ENCODE data around the gene PLEKHG5. TPM values are rescaled to one million over a fixed set of nuclear protein-coding genes. Genes with fewer than 3 reads are reported as not detected.

The PLEKHG5 gene
- total and polyA plus RNA-seq, 4 donors = 0.28 to 1.9 (median 1.1) TPM

DNA sequence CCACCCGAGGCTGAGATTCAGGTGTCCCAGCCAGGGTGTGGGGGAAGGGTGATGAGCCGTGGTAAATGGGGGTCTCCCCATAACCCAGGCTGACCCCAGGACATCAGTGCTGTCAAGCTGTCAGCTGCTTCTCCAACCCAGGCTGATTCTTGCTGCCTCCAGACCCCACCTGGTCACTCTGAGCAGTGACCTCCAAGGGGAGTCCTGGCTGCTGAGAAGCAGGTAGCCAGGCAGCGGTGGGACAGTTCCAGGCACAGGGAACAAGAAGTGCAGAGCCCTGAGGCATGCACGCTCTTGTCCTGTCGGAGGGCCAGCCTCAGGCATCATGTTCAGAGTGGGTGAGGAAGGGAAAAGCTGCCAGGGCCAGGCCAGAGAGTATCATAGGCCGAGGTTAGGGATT lies 65.8 kb downstream of the PLEKHG5 start (continued):
- TF ChIP-seq NR2F2 (IDR thresholded peaks at IDR 0.05) = no peak
- no peak for TF ChIP-seq HNF4A (conservative IDR thresholded peaks at IDR 0.05)

DNA sequence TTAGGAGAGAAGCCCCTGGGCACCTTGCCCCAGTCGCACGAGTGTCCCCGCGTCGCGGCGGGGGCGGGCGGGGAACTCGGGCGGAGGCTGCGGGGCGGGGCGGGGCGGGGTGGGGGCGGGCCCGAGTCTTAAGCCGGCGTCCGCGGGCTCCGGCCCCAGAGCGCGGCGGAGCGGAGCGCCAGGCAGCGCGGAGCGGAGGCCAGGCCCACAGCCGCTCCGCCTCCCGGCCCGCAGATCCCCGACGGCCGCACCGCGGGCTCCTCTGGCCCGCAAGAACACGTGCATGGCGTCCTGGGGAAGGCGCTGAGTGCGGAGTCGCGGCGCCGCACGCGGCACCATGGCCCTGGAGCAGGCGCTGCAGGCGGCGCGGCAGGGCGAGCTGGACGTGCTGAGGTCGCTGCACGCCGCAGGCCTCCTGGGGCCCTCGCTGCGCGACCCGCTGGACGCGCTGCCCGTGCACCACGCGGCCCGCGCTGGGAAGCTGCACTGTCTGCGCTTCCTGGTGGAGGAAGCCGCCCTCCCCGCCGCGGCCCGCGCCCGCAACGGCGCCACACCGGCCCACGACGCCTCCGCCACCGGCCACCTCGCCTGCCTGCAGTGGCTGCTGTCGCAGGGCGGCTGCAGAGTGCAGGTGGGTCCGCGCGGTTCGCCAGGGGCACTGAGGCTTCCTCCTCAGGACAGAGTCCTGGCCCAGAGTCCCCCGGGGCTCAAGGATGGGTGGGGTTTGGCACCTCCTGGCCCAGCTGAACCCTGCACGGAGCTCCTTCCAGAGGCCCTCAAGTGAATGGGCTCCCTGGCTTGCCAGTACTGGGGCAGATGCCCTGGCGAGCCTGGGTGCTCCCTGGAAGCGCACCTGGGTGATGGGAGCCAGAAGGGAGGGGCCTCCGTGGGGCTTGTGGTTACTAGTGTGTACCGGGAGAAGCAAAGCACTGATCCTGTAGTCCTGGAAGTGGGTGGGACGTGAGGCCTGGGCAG lies 66.6 kb downstream of the PLEKHG5 start, which contains the start of gene ESPN:
Gene ESPN, plus strand, starts transcription at position 158 of the 975 bp plus-strand sequence. Its CDS starts 180 bp downstream, at position 338.
- no peak within 1 kb of the TSS for H3K9ac ChIP-seq (ENCODE audit: low read depth in 1 of 2, low read length in 2 of 2)
- H3K27me3 ChIP-seq (ENCODE audit: control insufficient read depth in 4 of 4, insufficient read depth in 4 of 4, low read length in 3 of 4) = peaks cover 2 to 9% (median 3%) of the 10 kb centered on the region in 4 donors
- TF ChIP-seq, protein P1, sequence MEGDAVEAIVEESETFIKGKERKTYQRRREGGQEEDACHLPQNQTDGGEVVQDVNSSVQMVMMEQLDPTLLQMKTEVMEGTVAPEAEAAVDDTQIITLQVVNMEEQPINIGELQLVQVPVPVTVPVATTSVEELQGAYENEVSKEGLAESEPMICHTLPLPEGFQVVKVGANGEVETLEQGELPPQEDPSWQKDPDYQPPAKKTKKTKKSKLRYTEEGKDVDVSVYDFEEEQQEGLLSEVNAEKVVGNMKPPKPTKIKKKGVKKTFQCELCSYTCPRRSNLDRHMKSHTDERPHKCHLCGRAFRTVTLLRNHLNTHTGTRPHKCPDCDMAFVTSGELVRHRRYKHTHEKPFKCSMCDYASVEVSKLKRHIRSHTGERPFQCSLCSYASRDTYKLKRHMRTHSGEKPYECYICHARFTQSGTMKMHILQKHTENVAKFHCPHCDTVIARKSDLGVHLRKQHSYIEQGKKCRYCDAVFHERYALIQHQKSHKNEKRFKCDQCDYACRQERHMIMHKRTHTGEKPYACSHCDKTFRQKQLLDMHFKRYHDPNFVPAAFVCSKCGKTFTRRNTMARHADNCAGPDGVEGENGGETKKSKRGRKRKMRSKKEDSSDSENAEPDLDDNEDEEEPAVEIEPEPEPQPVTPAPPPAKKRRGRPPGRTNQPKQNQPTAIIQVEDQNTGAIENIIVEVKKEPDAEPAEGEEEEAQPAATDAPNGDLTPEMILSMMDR (IDR thresholded peaks at IDR 0.05; ENCODE audit: low read depth, low read length, missing input control) = no peak
- TF ChIP-seq FOXA2 (IDR thresholded peaks at IDR 0.05) (no peak), YY1 (IDR thresholded peaks at IDR 0.05) (no peak), RAD21 (IDR thresholded peaks at IDR 0.05) (no peak), GABPA (IDR thresholded peaks at IDR 0.05 in 1 of 2, conservative IDR thresholded peaks at IDR 0.05 in 1 of 2) (no peak), EGR1 (IDR thresholded peaks at IDR 0.05; ENCODE audit: low read depth in 2 of 2) (no peak), HNF4A (conservative IDR thresholded peaks at IDR 0.05) (no peak), HNF4G (IDR thresholded peaks at IDR 0.05) (no peak), NR2F2 (IDR thresholded peaks at IDR 0.05) (no peak), TAF1 (conservative IDR thresholded peaks at IDR 0.05) (no peak), RXRA (IDR thresholded peaks at IDR 0.05) (no peak), SP1 (IDR thresholded peaks at IDR 0.05) (no peak)
- TF ChIP-seq, protein P2, sequence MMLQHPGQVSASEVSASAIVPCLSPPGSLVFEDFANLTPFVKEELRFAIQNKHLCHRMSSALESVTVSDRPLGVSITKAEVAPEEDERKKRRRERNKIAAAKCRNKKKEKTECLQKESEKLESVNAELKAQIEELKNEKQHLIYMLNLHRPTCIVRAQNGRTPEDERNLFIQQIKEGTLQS (IDR thresholded peaks at IDR 0.05) = no peak
- no peaks in the 10 kb centered on the region for H3K36me3 ChIP-seq (ENCODE audit: control insufficient read depth in 4 of 4, insufficient read depth in 3 of 4, low read depth in 1 of 4, low read length in 3 of 4)
- DNase-seq (ENCODE audit: low spot score) = no peak
- no peak within 1 kb of the TSS for H3K27ac ChIP-seq (ENCODE audit: low read depth in 1 of 2, low read length in 2 of 2)
- WGBS = 8% methylated on average over 99 of the region's 99 CpGs
- H3K9me3 ChIP-seq (ENCODE audit: control insufficient read depth in 4 of 4, low read length in 3 of 4) = no peaks in the 10 kb centered on the region
- peaks cover 3 to 23% (median 9%) of the 10 kb centered on the region in 4 donors for H3K4me1 ChIP-seq (ENCODE audit: control insufficient read depth in 4 of 4, insufficient read depth in 4 of 4, low read length in 3 of 4)
- H3K4me3 ChIP-seq (ENCODE audit: low read depth in 1 of 3, low read length in 3 of 3) = peak within 1 kb of the TSS in 1 of 3 donors; percentile 15

DNA sequence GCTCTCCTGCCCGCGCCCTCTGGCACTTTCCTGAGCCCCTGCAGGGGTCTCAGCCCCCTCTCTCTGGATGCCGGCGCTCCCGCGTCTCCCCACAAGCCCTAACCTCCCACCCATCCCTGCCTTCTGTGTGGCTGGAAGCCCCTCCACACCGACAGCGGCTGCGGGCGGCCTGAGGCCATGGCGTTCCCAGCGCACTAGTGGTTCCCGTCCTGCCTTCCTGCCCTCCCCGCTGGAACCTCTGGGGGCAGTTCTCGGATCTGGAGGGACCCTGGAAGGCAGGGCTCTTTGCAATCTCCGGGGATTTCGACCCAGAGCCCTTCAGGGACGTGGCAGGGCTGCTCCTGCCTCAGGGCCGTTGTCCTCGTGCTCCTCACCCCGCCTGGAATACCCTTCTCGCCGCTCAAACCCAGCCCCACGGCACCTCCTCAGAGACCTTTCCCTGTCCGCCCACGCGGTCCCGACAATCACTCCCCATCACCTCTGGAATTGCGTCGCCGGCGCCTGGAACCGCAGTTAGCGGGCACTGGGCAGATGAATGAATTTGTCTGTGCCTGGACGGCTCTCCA lies 67.4 kb downstream of the PLEKHG5 start:
- 9% methylated on average over 35 of the region's 35 CpGs for WGBS
- no peak for DNase-seq (ENCODE audit: low spot score)
- H3K4me3 ChIP-seq (ENCODE audit: low read depth in 1 of 3, low read length in 3 of 3) = no peak overlapping the region

More for the DNA sequence above, 67.4 kb downstream of the PLEKHG5 start:
- Histone ChIP-seq H3K36me3 (ENCODE audit: control insufficient read depth in 4 of 4, insufficient read depth in 3 of 4, low read depth in 1 of 4, low read length in 3 of 4) (no peaks in the 10 kb centered on the region), H3K9me3 (ENCODE audit: control insufficient read depth in 4 of 4, low read length in 3 of 4) (no peaks in the 10 kb centered on the region), H3K27me3 (ENCODE audit: control insufficient read depth in 4 of 4, insufficient read depth in 4 of 4, low read length in 3 of 4) (peaks cover 2 to 9% (median 3%) of the 10 kb centered on the region in 4 donors), H3K9ac (ENCODE audit: low read depth in 1 of 2, low read length in 2 of 2) (no peak overlapping the region), H3K27ac (ENCODE audit: low read depth in 1 of 2, low read length in 2 of 2) (no peak overlapping the region), H3K4me1 (ENCODE audit: control insufficient read depth in 4 of 4, insufficient read depth in 4 of 4, low read length in 3 of 4) (peaks cover 6 to 27% (median 14%) of the 10 kb centered on the region in 4 donors)
- TF ChIP-seq, protein P3, sequence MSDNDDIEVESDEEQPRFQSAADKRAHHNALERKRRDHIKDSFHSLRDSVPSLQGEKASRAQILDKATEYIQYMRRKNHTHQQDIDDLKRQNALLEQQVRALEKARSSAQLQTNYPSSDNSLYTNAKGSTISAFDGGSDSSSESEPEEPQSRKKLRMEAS (IDR thresholded peaks at IDR 0.05) = no peak
- TF ChIP-seq RXRA (IDR thresholded peaks at IDR 0.05) = no peak
- no peak for TF ChIP-seq EGR1 (IDR thresholded peaks at IDR 0.05; ENCODE audit: low read depth in 2 of 2)
- no peak for TF ChIP-seq SP1 (IDR thresholded peaks at IDR 0.05)
- no peak for TF ChIP-seq FOXA1 (IDR thresholded peaks at IDR 0.05)
- TF ChIP-seq, protein P4, sequence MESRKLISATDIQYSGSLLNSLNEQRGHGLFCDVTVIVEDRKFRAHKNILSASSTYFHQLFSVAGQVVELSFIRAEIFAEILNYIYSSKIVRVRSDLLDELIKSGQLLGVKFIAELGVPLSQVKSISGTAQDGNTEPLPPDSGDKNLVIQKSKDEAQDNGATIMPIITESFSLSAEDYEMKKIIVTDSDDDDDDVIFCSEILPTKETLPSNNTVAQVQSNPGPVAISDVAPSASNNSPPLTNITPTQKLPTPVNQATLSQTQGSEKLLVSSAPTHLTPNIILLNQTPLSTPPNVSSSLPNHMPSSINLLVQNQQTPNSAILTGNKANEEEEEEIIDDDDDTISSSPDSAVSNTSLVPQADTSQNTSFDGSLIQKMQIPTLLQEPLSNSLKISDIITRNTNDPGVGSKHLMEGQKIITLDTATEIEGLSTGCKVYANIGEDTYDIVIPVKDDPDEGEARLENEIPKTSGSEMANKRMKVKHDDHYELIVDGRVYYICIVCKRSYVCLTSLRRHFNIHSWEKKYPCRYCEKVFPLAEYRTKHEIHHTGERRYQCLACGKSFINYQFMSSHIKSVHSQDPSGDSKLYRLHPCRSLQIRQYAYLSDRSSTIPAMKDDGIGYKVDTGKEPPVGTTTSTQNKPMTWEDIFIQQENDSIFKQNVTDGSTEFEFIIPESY (IDR thresholded peaks at IDR 0.05) = no peak
- no peak for TF ChIP-seq FOXA2 (IDR thresholded peaks at IDR 0.05)
- TF ChIP-seq YY1 (IDR thresholded peaks at IDR 0.05) = no peak
- no peak for TF ChIP-seq RAD21 (IDR thresholded peaks at IDR 0.05)
- TF ChIP-seq, protein P1 (IDR thresholded peaks at IDR 0.05; ENCODE audit: low read depth, low read length, missing input control) = no peak
- TF ChIP-seq HNF4G (IDR thresholded peaks at IDR 0.05) = no peak
- TF ChIP-seq HNF4A (conservative IDR thresholded peaks at IDR 0.05) = no peak
